UCSD-AML1 (cell line): ENCODE data around the gene SCAANT1.

Experiments used
- DNase-seq: peaks from one replicate; lab custom pipeline; 2025; ENCODE audit not compliant: unreplicated experiment; lab: John Stamatoyannopoulos, UW

The SCAANT1 gene

DNA sequence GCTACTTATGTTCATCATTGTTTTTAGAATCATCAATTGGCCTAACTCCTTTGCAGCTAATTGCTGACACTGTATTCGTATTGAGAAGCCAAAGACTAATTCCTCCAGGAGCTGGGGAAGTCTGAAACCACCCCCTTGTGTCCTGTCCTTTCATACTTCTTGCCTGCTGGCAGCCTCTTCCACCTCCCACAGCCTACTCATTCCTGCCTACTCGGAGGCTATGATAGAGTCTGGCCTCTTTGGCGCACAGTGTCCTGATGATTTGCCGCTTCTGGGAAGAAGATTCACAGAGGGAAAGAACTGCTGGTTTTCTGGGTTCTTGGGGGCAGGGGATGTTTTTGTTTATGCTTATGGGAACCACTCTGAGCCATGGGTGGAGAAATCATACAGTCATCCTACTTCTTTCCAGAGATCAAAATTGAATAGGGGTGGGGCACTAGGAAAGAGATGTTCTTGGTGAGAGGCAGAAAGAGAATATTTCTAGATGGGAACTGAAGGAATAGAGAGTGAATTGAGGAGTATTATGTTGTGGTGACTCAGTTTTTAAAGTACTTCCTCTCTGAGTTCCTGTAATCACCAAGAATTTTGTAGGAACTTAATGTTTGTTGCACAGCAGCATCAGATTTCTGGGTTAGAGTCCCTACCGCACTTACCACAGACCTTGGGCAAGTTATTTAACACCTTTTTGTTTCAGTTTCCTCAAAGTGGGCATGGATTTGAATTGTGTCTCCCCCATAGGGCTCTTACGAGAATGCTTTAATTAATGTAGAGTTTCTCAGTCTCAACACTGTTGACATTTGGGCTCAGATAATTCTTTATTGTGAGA is 22.1 kb upstream of the SCAANT1 start:
- no peak for DNase-seq

DNA sequence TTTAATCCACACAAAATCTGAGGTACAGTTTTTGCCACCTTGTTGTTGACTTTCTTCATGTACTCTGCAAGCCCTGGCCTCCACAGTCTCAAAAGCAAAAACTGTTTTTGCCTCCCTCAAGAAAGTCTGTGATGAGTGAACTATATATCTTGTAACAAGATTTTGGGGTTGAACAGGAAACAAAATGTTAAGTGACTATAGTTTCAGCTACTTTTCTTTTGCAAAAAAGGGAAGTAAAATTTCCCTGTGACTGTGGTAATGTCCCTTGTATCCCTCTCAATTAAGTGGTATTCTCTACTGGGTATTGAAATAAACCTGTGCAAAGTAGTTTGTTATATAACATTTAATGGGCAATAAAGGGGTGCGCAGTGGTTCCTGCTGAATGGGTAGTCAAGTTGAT is 21.3 kb upstream of the SCAANT1 start:
- no peak for DNase-seq

DNA sequence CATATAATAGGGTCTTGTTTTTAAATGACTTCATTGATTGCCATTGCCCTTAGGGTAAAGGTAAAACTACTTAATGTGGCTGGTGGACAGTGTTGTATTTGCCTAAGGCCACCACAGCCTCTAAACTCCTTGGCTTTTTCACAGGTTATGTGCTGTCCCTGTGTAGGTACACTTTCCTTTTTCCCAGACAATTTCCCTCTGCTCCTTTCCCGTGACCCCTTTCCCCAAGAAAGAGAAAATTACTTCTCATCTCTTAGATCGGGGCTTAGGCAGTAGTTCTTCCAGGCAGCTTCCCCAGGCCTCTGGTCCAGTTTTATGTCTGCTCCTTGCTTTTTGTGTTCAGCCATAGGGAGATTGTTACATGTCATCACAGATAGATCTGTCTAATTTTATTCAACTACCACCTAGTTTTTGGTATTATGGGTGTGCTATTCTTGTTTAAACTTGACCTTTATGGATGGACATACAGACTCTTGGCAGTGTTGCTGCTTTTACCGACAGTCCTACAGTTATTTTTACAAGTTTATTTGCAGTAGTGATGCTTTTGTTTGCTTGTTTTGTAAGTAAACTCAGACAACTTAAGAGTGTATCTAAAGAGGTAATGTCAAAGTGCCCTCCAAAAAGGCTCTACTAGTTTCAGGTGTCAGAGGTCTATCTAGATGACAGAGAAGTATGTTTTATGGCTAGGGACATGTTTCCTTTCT is 20.5 kb upstream of the SCAANT1 start:
- no peak for DNase-seq

DNA sequence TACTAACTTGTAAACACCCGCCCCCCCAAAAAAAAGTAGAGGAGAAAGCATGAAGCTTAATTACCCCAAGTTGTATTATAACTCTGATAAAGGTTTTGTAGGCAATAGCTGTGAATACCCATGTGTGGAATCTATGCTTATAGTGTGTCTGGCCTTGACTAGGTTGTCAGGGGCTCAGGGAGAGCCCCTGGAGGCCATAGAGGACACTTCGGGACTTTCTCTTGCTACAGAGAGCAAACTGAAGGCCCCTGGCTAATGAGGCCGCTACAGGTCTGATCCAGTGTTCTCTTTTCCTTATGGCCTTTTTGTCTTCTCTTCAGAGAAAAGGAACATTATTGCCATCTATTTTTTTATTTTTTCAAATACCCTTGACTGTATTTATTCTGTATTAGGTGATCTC is 19.1 kb upstream of the SCAANT1 start:
- DNase-seq: no peak

DNA sequence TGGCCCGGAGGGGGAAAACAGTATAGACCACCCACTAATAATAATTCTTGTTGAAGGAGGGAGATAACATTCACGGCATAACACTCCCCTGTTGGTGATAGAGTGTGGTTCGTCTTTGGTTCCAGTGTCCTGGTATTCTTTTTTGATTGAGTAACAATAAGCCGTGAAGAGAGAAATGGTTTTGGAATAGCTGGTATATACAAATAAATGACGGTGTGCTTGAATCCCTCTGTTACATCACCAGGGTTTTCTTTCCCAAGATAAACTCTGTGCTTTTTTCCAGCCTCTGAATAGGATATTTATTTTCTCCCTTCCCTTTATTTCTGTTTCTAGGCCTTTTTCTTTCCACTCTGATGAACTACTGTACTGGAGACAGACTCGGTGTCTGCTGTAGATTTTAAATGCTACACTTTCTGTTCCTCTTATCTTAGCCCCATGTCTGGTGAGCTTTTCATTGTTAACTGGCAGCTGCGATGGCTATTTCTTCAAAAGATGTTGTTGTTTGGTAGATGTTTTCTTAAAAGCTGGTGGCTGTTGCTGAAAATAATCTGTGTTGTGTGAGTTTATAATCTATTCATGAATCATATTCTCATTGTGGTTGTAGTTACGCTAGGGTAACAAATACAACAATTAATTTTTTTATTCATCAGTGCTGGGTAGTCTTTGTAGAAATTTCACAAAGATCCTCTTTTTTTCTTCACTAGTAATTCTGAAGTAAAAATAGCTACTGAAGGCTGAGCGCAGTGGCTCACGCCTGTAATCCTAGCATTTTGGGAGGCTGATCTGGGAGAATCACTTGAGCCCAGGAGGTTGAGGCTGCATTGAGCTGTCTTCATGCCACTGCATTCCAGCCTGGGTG is 15.5 kb upstream of the SCAANT1 start:
- DNase-seq: no peak

DNA sequence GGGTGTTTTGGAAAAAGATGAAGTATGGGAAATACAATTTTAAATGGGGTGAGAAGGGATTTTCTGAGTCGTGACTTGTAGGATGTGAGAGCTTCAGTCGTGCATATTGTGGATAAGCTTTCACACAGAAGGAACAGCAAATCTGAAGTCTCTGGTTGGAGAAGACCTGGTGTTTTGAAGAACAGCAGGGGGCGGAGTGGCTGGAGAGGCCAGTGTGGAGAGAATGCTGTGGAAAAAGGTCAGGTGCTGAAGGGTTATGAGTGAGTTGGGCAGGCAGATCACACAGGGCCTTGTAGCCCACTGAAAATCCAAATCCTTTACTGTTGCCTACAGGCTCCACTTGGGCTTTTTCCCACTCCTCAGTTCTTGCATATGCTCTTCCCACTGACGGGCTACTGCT is 14.1 kb upstream of the SCAANT1 start:
- DNase-seq: no peak

DNA sequence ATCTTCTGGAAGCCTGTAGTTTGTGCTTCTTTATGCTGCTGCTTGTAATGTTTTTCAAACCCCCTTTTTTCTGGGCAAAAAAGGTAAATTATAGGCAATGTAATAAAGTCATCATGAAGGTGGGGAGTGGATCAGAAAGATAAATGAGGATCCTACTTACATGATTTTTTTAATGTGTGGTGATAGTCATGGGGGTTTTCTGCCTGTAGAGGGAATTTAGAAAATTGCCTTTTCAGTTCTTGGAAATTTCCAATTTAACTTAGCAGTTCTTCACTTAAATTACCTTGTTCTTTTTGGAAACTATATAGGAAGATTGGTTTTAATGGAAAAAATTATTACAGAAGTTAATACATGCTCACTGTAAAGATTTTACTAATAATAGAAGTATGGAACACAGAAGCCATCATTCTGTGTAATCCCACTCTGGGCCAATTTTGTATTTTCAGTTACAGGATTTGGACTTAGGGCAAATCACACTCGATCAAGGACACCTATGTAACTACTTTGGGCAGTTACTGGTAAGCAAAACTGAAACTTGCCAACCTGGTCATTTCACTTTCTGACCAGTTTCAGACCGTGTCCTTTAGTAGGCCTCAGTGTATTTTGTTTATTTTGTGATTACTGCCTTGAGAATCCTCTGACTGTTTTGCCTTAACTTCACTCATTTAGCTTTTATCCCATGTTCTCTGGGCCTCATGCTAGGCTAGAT is 10.5 kb upstream of the SCAANT1 start:
- DNase-seq: no peak

DNA sequence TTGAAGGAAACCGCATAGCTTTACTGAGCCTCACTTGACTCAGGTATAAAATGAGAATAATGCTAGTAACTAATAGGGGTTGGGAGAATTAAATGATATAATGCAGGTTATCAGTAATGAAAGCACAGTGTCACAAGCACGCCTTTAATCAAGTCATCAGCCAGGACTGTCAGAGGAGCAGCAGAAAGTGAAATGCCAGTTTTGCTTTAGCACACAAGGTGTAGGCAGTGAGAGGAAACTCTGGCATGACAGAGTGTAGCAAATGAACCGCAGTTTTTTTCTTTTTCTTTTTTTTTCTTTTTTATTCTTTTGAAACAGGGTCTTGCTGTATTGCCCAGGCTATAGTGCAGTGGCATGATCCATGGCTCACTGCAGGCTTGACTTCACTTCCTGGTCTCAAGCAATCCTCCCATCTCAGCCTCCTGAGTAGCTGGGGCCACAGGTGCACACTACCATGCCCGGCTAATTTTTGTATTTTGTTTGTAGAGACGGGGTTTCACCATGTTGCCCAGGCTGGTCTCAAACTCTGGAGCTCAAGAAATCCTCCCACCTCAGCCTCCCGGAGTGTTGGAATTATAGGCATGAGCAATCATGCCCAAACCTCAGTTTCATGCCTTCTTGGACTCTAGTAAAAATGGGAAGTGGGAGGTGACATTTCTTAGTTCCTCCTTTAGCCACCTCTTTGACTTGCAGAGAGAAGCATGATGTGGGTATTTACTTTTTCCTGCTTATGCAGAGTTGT is 9.7 kb upstream of the SCAANT1 start:
- DNase-seq: no peak

DNA sequence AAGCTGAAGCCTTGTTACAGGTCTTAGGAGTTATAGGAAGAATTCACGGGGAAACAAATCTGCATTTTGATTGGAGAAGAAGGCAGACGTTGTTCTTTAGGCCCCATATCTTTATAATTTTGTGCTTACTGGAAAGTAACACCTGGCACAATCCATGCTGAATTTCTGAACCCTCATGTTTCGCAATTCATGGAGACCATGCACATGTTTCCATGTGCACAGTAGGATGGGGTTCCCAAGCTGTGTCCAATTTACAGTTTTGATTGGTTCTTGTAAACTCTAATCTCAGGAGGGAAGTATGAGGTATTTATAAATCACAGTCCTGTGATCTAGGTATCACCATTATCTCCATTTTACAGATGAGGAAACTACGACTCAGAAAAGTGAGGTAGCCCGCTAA is 7.8 kb upstream of the SCAANT1 start:
- DNase-seq: no peak

DNA sequence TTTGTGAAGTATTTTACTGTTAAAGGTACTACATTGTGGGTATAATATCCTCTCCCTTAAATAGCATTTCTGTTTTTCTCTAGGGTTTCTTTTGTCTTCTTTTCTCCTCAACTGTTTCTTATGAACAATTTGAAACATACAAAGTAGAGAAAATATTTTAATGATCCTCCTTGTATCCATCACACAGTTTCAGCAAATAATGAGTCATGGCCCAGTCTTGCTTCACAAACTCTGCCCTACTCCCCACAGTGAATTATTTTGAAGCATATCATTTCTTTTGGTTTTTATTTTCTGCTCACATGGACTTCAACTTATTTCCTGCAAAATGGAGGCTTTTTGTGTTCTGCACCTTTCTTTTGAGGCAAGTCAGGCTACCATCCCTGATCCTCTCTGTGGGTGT is 6.1 kb upstream of the SCAANT1 start:
- no peak for DNase-seq

DNA sequence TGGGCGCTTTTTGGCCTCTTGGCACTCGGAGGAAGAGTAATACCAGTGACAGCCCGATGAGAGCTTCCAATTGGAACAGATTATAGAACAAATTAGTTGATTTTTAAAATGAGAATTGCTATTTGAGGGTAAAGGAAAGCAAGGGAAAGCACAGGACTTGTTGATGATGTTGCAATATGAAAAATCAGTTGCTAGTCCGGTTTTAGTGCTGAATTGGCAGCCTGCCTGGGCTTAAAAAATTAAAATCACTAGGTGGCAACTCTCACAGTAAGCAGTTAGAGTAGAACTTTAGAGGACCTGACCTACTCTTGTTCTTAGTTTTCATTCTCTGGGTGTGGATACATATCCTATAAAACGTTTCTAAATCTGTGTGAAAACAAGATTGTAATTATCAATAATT is 2.1 kb upstream of the SCAANT1 start:
- no peak for DNase-seq

DNA sequence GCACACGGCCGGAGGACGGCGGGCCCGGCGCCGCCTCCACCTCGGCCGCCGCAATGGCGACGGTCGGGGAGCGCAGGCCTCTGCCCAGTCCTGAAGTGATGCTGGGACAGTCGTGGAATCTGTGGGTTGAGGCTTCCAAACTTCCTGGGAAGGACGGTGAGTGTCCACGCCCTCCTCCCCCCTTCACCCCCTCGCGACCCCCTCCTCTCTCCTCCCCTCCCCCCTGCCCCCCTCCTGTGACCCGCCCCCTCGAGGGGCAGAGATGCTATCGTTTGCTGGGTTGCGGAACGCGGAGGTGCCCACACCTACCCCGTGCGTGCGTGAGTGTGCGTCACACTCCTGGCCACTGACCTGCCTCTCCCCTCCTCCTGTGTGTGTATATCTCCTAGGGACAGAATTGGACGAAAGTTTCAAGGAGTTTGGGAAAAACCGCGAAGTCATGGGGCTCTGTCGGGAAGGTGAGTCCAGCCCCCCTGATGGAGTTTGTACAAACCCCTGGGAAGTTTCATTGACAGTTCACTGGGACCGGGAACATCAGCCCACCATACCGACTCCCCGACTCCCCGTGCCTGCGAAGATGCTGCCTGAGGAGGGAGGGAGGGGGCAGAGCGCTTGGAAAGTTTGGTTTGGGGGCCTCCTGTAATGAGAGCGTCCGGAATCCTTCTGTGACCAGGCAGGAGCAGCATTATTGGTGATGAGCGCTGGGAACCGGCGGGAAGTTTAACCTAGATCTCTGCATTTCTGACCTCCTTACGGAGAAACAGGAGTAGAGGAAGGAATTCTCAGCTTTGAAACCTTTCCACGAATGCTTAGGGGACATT is 795 bp upstream of the SCAANT1 start:
- no peak for DNase-seq

DNA sequence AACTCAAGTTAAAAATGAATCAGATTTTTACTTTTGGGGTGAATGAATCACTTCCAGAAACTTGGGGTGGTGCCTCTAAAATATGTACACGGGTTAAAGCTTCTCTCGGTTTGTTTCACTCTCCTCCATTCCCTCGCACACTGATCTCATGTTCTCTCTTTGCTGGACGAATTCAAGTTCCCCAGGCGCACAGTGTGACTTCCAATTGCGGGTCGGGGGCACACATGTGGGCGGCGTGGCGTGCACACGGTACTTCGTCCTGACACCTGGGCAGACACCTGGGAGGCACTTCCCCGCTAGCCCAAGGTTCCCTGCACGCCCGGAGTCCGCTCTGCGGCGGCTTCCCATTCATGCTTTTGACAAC is 692 bp downstream of the SCAANT1 start:
- no peak for DNase-seq

DNA sequence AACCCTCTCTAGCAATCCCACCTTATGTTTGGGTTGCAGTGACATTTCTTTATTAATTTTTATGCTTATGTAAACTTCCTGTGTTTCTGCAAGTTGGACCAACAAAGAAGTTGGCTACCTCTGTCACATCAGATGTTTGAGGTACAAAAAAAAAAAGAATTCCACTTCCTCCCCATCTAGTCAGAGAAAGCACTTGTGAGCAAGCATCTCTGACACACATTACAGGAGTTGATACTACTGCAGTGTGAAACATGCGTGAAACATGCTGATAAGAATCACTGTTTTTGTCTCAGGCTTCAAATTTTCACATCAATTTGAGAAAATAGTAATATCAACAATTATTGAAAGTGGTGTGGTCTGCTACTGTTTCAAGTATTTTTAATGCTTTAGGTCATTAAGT is 1.3 kb downstream of the SCAANT1 start:
- DNase-seq: no peak

DNA sequence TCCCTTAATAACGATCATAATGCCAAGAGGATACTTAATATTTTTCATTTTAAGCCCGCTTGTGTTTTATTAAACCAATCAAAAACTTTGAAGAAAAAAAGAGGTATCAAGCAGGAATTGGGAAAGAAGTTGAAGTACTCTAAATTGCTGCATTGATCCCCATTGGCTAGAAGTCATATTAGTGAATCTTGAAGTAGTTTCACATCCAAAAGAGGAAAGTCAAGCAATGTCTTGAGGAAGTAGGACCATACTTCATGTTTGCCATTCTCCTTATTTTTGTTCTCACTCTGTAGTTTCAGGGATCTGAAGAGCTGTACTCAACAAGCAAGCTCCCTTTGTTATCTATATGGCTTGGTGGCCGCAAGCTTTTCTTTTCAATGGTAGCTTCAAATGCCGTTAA is 2.2 kb downstream of the SCAANT1 start:
- DNase-seq: no peak

DNA sequence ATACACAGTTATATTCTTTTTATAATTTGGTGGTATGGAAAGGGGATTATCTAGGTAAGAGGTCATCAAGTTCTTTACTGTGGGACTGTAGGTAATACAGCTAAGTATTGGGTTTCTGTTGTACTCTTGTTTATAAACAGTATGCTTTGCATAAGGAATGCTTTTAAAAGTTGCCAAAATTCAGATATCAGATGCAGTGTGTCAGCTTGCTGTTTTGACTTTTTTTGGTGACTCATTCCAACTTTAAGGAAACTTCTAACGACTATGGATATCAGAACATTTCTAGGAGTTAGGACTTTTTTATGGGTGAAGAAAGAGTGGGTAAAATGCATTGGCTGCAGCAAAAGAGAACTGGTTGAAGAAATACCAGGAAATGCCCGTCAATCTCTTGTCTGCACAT is 2.8 kb downstream of the SCAANT1 start:
- no peak for DNase-seq

DNA sequence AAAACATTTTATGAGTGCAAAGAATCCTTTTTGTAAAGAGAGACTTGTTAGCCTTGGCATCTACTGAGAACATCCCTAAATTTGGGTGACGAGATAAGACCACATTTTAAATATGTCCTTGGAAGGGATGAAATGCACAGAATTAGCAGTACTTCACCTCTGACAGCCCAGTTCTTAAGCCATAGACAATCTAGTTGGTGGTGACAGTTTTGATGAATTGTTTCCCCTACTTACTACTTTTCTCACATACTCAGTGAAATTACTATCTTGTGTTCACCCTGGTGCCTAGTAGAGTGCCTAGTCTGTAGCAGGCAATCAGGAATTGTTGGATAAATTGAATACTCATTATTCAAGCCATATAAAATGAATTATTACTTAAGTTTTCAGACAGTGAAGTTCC is 3.4 kb downstream of the SCAANT1 start:
- no peak for DNase-seq

DNA sequence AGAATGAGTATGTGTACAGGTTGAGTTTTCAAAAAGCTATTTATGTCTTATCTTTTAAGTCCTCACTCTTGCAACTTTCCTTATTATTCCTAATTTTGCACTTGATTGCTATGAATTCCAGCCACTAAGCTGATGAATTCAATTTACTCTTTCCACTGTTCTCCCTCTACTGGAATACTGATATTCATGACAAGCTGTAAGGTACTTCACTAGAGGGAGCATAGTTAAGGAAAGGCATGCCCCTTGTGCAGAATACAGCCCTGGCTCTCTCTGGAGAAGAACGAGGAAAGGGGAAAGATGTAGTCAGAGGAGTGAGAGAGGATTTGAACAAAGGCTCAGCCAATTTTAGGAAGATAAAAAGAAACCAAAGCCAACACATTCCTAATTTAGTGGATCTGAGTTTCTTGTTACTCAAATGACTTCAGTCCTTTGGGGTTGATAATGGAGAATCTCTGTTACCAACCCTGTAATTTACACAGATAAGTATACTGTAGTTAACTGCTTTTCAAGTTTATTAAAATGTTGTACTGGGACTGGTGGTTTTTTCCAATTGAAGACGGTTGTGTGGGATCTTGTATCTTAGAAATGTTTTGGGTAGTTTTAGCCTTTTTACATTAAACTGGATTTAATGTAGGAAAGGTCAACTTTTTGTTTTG is 4.0 kb downstream of the SCAANT1 start:
- DNase-seq: no peak
